Nephron (organoid): ENCODE results near the gene ZNF511.

ENCODE experiments used
- H3K27ac Mint-ChIP-seq, 3 experiments: 2 replicates each; pipeline ENCODE4 v1.8.0; 2020; ENCODE audit warnings: mixed read lengths in 3 of 3, mild to moderate bottlenecking in 2 of 3, moderate library complexity in 1 of 3
- H3K27me3 Mint-ChIP-seq: 2 replicates; pipeline ENCODE4 v1.8.0; 2021; ENCODE audit warnings: low read depth, mild to moderate bottlenecking, moderate library complexity, mixed read lengths
- H3K36me3 Mint-ChIP-seq: 2 replicates; pipeline ENCODE4 v1.8.0; 2020; ENCODE audit warnings: low read depth, mixed read lengths
- H3K4me1 Mint-ChIP-seq: 2 replicates; pipeline ENCODE4 v1.8.0; 2020; ENCODE audit warnings: mixed read lengths
- H3K4me3 Mint-ChIP-seq, 3 experiments: 2 replicates each; pipeline ENCODE4 v1.8.0; 2020; ENCODE audit warnings: mild to moderate bottlenecking in 3 of 3, mixed read lengths in 3 of 3, moderate library complexity in 2 of 3
- H3K9me3 Mint-ChIP-seq: 2 replicates; pipeline ENCODE4 v1.8.0; 2020; ENCODE audit warnings: mixed read lengths
- TF ChIP-seq, protein P1 (sequence below), 3 experiments: fragments of 200-600 bp; sonication (generic); IDR thresholded peaks; one replicate each; pipeline ENCODE4 v1.5.0; 2021; ENCODE audit warnings: antibody characterized with exemption in 3 of 3; ENCODE audit not compliant: unreplicated experiment in 3 of 3

Gene ZNF511

GRCh38 chr10:133339708-133340380 is 31.1 kb downstream of the ZNF511 start:
- TF ChIP-seq, protein P1, sequence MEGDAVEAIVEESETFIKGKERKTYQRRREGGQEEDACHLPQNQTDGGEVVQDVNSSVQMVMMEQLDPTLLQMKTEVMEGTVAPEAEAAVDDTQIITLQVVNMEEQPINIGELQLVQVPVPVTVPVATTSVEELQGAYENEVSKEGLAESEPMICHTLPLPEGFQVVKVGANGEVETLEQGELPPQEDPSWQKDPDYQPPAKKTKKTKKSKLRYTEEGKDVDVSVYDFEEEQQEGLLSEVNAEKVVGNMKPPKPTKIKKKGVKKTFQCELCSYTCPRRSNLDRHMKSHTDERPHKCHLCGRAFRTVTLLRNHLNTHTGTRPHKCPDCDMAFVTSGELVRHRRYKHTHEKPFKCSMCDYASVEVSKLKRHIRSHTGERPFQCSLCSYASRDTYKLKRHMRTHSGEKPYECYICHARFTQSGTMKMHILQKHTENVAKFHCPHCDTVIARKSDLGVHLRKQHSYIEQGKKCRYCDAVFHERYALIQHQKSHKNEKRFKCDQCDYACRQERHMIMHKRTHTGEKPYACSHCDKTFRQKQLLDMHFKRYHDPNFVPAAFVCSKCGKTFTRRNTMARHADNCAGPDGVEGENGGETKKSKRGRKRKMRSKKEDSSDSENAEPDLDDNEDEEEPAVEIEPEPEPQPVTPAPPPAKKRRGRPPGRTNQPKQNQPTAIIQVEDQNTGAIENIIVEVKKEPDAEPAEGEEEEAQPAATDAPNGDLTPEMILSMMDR (IDR thresholded peaks at IDR 0.05; ENCODE audit: unreplicated experiment in 3 of 3) = no peak
- Mint-ChIP-seq H3K36me3 (no peaks in the 10 kb centered on the region), H3K4me1 (no peaks in the 10 kb centered on the region)

DNA sequence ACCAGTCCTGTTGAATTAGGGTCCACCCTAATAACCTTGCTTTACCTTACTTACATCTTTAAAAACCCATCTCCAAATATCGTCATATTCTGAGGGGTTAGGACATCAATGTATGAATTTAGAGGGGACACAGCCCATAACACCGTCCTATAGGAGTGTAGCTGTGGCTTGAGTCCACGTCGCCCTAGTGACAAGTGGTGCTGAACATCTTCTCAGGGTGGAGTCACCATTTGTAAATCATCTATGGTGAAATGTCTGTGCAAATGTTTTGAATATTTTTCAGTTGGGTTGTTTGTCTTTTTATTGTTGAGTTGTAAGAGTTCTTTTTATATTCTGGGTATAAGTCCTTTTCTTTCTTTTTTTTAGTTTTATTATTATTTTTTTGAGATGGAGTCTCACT is 33.3 kb downstream of the ZNF511 start:
- Mint-ChIP-seq H3K27me3 (peaks cover 27% of the 10 kb centered on the region), H3K9me3 (peaks cover 5% of the 10 kb centered on the region), H3K4me1 (no peaks in the 10 kb centered on the region), H3K36me3 (no peaks in the 10 kb centered on the region), H3K4me3 (no peak overlapping the region), H3K27ac (no peak overlapping the region)
- TF ChIP-seq, protein P1 (IDR thresholded peaks at IDR 0.05; ENCODE audit: unreplicated experiment in 3 of 3) = no peak

More at GRCh38 chr10:133339708-133340380, 31.1 kb downstream of the ZNF511 start:
- H3K4me3 Mint-ChIP-seq = no peak overlapping the region
- peaks cover 25% of the 10 kb centered on the region for H3K27me3 Mint-ChIP-seq
- no peak overlapping the region for H3K27ac Mint-ChIP-seq
- H3K9me3 Mint-ChIP-seq = peaks cover 5% of the 10 kb centered on the region

DNA sequence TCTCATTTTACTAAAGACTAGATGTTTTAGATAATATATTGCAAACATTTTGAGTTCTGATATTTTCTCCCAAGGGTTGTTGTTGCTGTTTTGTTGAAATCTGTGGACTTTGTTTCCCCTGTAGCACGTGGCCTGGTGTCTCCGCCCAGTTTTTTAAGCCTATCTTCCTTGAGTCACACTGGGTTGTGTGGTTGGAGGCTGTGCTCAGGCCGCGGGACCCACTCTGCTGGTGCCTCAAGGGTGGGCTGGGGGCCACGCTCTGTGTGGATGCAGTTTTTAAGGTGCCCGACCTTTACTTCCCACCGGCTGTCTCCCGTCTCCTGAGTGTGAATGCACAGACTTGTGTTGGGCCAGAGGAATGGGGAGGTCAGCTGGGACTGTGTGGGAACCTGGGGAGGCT is 34.2 kb downstream of the ZNF511 start:
- Mint-ChIP-seq H3K36me3 (no peaks in the 10 kb centered on the region), H3K4me3 (no peak overlapping the region), H3K9me3 (peaks cover 5% of the 10 kb centered on the region), H3K4me1 (no peaks in the 10 kb centered on the region), H3K27ac (no peak overlapping the region), H3K27me3 (peaks cover 27% of the 10 kb centered on the region)
- TF ChIP-seq, protein P1 (IDR thresholded peaks at IDR 0.05; ENCODE audit: unreplicated experiment in 3 of 3) = no peak

- TF ChIP-seq, protein P1 (IDR thresholded peaks at IDR 0.05; ENCODE audit: unreplicated experiment in 3 of 3) = no peak
- H3K9me3 Mint-ChIP-seq = peaks cover 5% of the 10 kb centered on the region
- no peaks in the 10 kb centered on the region for H3K36me3 Mint-ChIP-seq
- no peak overlapping the region for H3K27ac Mint-ChIP-seq
- H3K27me3 Mint-ChIP-seq = peaks cover 27% of the 10 kb centered on the region
- H3K4me1 Mint-ChIP-seq = no peaks in the 10 kb centered on the region
- no peak overlapping the region for H3K4me3 Mint-ChIP-seq
Measured at GRCh38 chr10:133343558-133343957, 34.8 kb downstream of the ZNF511 start.

DNA sequence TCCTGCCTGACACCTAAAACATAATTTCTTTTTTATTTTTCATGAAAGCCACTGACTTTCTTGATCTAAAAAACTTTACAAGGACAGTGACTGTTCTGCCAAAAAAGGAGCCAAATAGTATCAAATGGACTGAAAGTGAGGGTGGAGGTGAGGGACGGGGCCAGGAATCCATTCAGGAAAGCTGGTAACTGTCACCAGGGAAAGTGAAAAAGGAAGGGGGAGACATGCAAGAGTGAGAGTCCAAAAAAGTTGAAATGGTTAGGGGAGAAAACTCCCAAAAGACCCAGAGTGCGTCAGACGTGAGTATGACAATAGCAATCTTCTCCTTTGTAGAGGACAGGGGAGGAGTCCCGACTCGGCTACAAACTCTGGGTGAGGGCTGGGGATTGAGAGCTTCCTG is 35.5 kb downstream of the ZNF511 start:
- Mint-ChIP-seq H3K4me1 (no peaks in the 10 kb centered on the region), H3K36me3 (no peaks in the 10 kb centered on the region), H3K9me3 (peaks cover 5% of the 10 kb centered on the region), H3K4me3 (no peak overlapping the region), H3K27me3 (peaks cover 27% of the 10 kb centered on the region), H3K27ac (no peak overlapping the region)
- TF ChIP-seq, protein P1 (IDR thresholded peaks at IDR 0.05; ENCODE audit: unreplicated experiment in 3 of 3) = no peak

GRCh38 chr10:133346413-133346812 is 37.7 kb downstream of the ZNF511 start:
- H3K9me3 Mint-ChIP-seq = peaks cover 5% of the 10 kb centered on the region
- no peak overlapping the region for H3K4me3 Mint-ChIP-seq
- TF ChIP-seq, protein P1 (IDR thresholded peaks at IDR 0.05; ENCODE audit: unreplicated experiment in 3 of 3) = no peak
- H3K27ac Mint-ChIP-seq = no peak overlapping the region
- no peaks in the 10 kb centered on the region for H3K4me1 Mint-ChIP-seq
- peaks cover 27% of the 10 kb centered on the region for H3K27me3 Mint-ChIP-seq
- H3K36me3 Mint-ChIP-seq = no peaks in the 10 kb centered on the region
